G401.6 (cell line): ENCODE measurements around the gene SURF4.
"Not testable (repeated sequence)": the region's sequence is repeated elsewhere in the genome, so short reads cannot be mapped to it uniquely, and the experiment has no call there.

ENCODE experiments used
- FAIRE-seq: peaks from 2 replicates; lab custom pipeline; 2012; peaks lifted over from hg19 to GRCh38; lab: Jason Lieb, UNC

The SURF4 gene

GRCh38 chr9:133397370-133397769, 21.5 kb upstream of the SURF4 start:
- FAIRE-seq: no peak

- FAIRE-seq: no peak
Observed at GRCh38 chr9:133396952-133397351, 21.1 kb upstream of the SURF4 start.

- no peak for FAIRE-seq
Observed at GRCh38 chr9:133394687-133395271, 18.9 kb upstream of the SURF4 start.

- no peak for FAIRE-seq
Observed at GRCh38 chr9:133393399-133393798, 17.5 kb upstream of the SURF4 start.

GRCh38 chr9:133392308-133392707, 16.4 kb upstream of the SURF4 start:
- FAIRE-seq: not testable (repeated sequence)

- FAIRE-seq: not testable (repeated sequence)
Observed at GRCh38 chr9:133391449-133391848, 15.6 kb upstream of the SURF4 start.

GRCh38 chr9:133390713-133391112, 14.9 kb upstream of the SURF4 start:
- FAIRE-seq: no peak

- FAIRE-seq: no peak
Observed at GRCh38 chr9:133389562-133389961, 13.7 kb upstream of the SURF4 start.

GRCh38 chr9:133389025-133389557, 13.2 kb upstream of the SURF4 start:
- FAIRE-seq: no peak

- FAIRE-seq: no peak
Observed at GRCh38 chr9:133387680-133388079, 11.8 kb upstream of the SURF4 start.

GRCh38 chr9:133386338-133386737, 10.5 kb upstream of the SURF4 start:
- FAIRE-seq: no peak

GRCh38 chr9:133385452-133385851, 9.6 kb upstream of the SURF4 start:
- FAIRE-seq: no peak

- FAIRE-seq: no peak
Observed at GRCh38 chr9:133384736-133385321, 9.0 kb upstream of the SURF4 start.

- FAIRE-seq: no peak
Observed at GRCh38 chr9:133383438-133383837, 7.6 kb upstream of the SURF4 start.

- FAIRE-seq: no peak
Observed at GRCh38 chr9:133382507-133383141, 6.8 kb upstream of the SURF4 start.

- no peak for FAIRE-seq
Observed at GRCh38 chr9:133380734-133381133, 4.9 kb upstream of the SURF4 start.

GRCh38 chr9:133379153-133380086, 3.6 kb upstream of the SURF4 start:
- FAIRE-seq: no peak

- no peak for FAIRE-seq
Observed at GRCh38 chr9:133378408-133378962, 2.6 kb upstream of the SURF4 start.

- no peak for FAIRE-seq
Observed at GRCh38 chr9:133377721-133378216, 1.9 kb upstream of the SURF4 start.

- not testable (repeated sequence) for FAIRE-seq
Observed at GRCh38 chr9:133377280-133377679, 1.4 kb upstream of the SURF4 start.

GRCh38 chr9:133375116-133375723, 640 bp downstream of the SURF4 start:
- FAIRE-seq: no peak
